Esophagus muscularis mucosa (tissue), 4 donors: ENCODE measurements around the gene MTRF1L. TPM values are rescaled to one million over a fixed set of nuclear protein-coding genes. Genes with fewer than 3 reads are reported as not detected.
A peak's percentile ranks its signal among the peaks of the same experiment; 100 is the strongest.

ENCODE experiments used
- DNase-seq: peaks from one replicate; pipeline ENCODE4 v3.0.0-alpha.2; 2017; ENCODE audit errors: extremely low spot score
- H3K27ac ChIP-seq, 4 donors: fragments of 200-600 bp; sonication (generic); replicated peaks in 1 of 4; 1 replicate in 3 of 4; 2 replicates in 1 of 4; pipeline ENCODE4 v1.5.1; 2016 to 2019; ENCODE audit warnings: mild to moderate bottlenecking in 1 of 4
- H3K27me3 ChIP-seq, 4 donors: fragments of 200-600 bp; sonication (generic); one replicate each; pipeline versions ENCODE4 v1.5.1 to v1.6.0; 2016 to 2019
- H3K36me3 ChIP-seq, 4 donors: fragments of 200-600 bp; sonication (generic); one replicate each; pipeline ENCODE4 v1.5.1; 2016 to 2019
- H3K4me1 ChIP-seq, 4 donors: fragments of 200-600 bp; sonication (generic); one replicate each; pipeline ENCODE4 v1.5.1; 2016 to 2019
- H3K4me3 ChIP-seq, 4 donors: fragments of 200-600 bp; sonication (generic); 1 replicate in 2 of 4; 2 replicates in 2 of 4; pipeline ENCODE4 v1.5.1; 2016 to 2019; ENCODE audit warnings: mild to moderate bottlenecking in 4 of 4, moderate library complexity in 1 of 4
- H3K9me3 ChIP-seq, 4 donors: fragments of 200-600 bp; sonication (generic); 1 replicate in 3 of 4; 2 replicates in 1 of 4; pipeline ENCODE4 v1.5.1; 2016 to 2019
- EP300 ChIP-seq: sonication (generic); formaldehyde crosslinking; IDR thresholded peaks from one replicate; pipeline ENCODE4 v1.6.1; 2017; ENCODE audit warnings: antibody characterized with exemption
- POLR2A ChIP-seq: fragments of 450-650 bp; IDR thresholded peaks from one replicate; pipeline ENCODE4 v1.6.1; 2017; ENCODE audit warnings: antibody characterized with exemption, moderate library complexity, mild to moderate bottlenecking, low read depth
- POLR2AphosphoS5 ChIP-seq, 2 donors: sonication (generic); formaldehyde crosslinking; IDR thresholded peaks; one replicate each; pipeline ENCODE4 v1.6.1; 2017; ENCODE audit warnings: antibody characterized with exemption in 2 of 2
- WGBS: methylation state at CpG from one replicate; pipeline ENCODE4 v1.1.5; 2018; 5-methylcytosine and 5-hydroxymethylcytosine counted together
- intact Hi-C: fragments of 100-400 bp; cut with DNase I; formaldehyde crosslinking; loops from one replicate; pipeline ENCODE4 v1.15.1; 2023
- total RNA-seq, 4 donors: library from RNA; depleted of rRNA; stranded (reverse); fragments of >200 nt; gene quantifications; one replicate each; pipeline versions ENCODE4 v1.1.0 to v1.2.1, GENCODE V29; 2016
- TF ChIP-seq, protein P1 (sequence below), 3 experiments: fragments of 200-600 bp in 2 of 3; fragments of 450-650 bp in 1 of 3; sonication (generic) in 2 of 3; IDR thresholded peaks; one replicate each; pipeline ENCODE4 v1.5.1; 2017 to 2019; ENCODE audit warnings: antibody characterized with exemption in 3 of 3, mild to moderate bottlenecking in 2 of 3, moderate library complexity in 1 of 3

Gene MTRF1L
- 10 to 100 TPM; 16.9 to 26.6 (median 21.1) TPM for total RNA-seq

- WGBS, result under 1% methylated on average over 32 of the region's 52 CpGs
- H3K36me3 ChIP-seq, result peaks cover 0 to 8% (median 2%) of the 10 kb centered on the region in 4 donors
- intact Hi-C loops, result no loop called here
These were observed at the start of gene MTRF1L for GRCh38 chr6:153002613-153003365. MTRF1L (minus strand) TSS chr6:153002709; CDS start chr6:153002685, 24 bp downstream.

GRCh38 chr6:153051801-153052200 is 49.3 kb upstream of the MTRF1L start:
- intact Hi-C loops, result no loop called here
- TF ChIP-seq POLR2AphosphoS5 (IDR thresholded peaks at IDR 0.05) (no peak), POLR2A (no peak), EP300 (no peak)
- TF ChIP-seq, protein P1, sequence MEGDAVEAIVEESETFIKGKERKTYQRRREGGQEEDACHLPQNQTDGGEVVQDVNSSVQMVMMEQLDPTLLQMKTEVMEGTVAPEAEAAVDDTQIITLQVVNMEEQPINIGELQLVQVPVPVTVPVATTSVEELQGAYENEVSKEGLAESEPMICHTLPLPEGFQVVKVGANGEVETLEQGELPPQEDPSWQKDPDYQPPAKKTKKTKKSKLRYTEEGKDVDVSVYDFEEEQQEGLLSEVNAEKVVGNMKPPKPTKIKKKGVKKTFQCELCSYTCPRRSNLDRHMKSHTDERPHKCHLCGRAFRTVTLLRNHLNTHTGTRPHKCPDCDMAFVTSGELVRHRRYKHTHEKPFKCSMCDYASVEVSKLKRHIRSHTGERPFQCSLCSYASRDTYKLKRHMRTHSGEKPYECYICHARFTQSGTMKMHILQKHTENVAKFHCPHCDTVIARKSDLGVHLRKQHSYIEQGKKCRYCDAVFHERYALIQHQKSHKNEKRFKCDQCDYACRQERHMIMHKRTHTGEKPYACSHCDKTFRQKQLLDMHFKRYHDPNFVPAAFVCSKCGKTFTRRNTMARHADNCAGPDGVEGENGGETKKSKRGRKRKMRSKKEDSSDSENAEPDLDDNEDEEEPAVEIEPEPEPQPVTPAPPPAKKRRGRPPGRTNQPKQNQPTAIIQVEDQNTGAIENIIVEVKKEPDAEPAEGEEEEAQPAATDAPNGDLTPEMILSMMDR (IDR thresholded peaks at IDR 0.05), result no peak
- Histone ChIP-seq H3K9me3 (peaks cover 0 to 4% (median 0%) of the 10 kb centered on the region in 4 donors), H3K27ac (no peak overlapping the region), H3K27me3 (no peaks in the 10 kb centered on the region), H3K4me1 (no peaks in the 10 kb centered on the region), H3K4me3 (no peak overlapping the region), H3K36me3 (no peaks in the 10 kb centered on the region)
- no peak for DNase-seq

More at GRCh38 chr6:153002613-153003365, at the start of gene MTRF1L:
- no peaks in the 10 kb centered on the region for H3K27me3 ChIP-seq
- TF ChIP-seq EP300, result peak; percentile 79
- TF ChIP-seq POLR2A, result peak; percentile 68
- TF ChIP-seq, protein P1 (IDR thresholded peaks at IDR 0.05), result peak in 1 of 3 experiments; percentile 15
- TF ChIP-seq POLR2AphosphoS5 (IDR thresholded peaks at IDR 0.05), result peak; percentile 92 to 95
- H3K4me3 ChIP-seq, result peak within 1 kb of the TSS; percentile 74 to 84 (median 76)
- H3K4me1 ChIP-seq, result peaks cover 29 to 43% (median 39%) of the 10 kb centered on the region in 4 donors
- DNase-seq, result peak; percentile 98
- peak within 1 kb of the TSS; percentile 86 to 90 (median 88) for H3K27ac ChIP-seq
- H3K9me3 ChIP-seq, result no peaks in the 10 kb centered on the region

- 95% methylated on average over 3 of the region's 3 CpGs for WGBS
- H3K36me3 ChIP-seq, result no peaks in the 10 kb centered on the region
- H3K4me1 ChIP-seq, result no peaks in the 10 kb centered on the region
- H3K9me3 ChIP-seq, result peaks cover 0 to 4% (median 0%) of the 10 kb centered on the region in 4 donors
- TF ChIP-seq, protein P1 (IDR thresholded peaks at IDR 0.05), result no peak
- no peak for TF ChIP-seq POLR2AphosphoS5 (IDR thresholded peaks at IDR 0.05)
- no peak for TF ChIP-seq POLR2A
- TF ChIP-seq EP300, result no peak
- no peaks in the 10 kb centered on the region for H3K27me3 ChIP-seq
- no peak overlapping the region for H3K27ac ChIP-seq
- no peak overlapping the region for H3K4me3 ChIP-seq
- intact Hi-C loops, result no loop called here
- no peak for DNase-seq
These were observed 46.1 kb upstream of the MTRF1L start for GRCh38 chr6:153048631-153049030.

GRCh38 chr6:153047386-153047785 is 44.9 kb upstream of the MTRF1L start:
- no peak for DNase-seq
- Histone ChIP-seq H3K9me3 (peaks cover 0 to 4% (median 0%) of the 10 kb centered on the region in 4 donors), H3K4me3 (no peak overlapping the region), H3K36me3 (no peaks in the 10 kb centered on the region), H3K27me3 (no peaks in the 10 kb centered on the region), H3K27ac (no peak overlapping the region), H3K4me1 (no peaks in the 10 kb centered on the region)
- intact Hi-C loops, result no loop called here
- 48% methylated on average over 2 of the region's 2 CpGs for WGBS
- no peak for TF ChIP-seq EP300
- TF ChIP-seq POLR2A, result no peak
- no peak for TF ChIP-seq POLR2AphosphoS5 (IDR thresholded peaks at IDR 0.05)
- TF ChIP-seq, protein P1 (IDR thresholded peaks at IDR 0.05), result no peak
